HG03520 (cell line): ENCODE results near the gene POFUT2.

Source experiments
- ATAC-seq: cut with Tn5 transposase; IDR thresholded peaks from one replicate; pipeline ENCODE4 v1.9.1; 2021; ENCODE audit warnings: mild to moderate bottlenecking, moderate library complexity; ENCODE audit not compliant: unreplicated experiment

Gene POFUT2

DNA sequence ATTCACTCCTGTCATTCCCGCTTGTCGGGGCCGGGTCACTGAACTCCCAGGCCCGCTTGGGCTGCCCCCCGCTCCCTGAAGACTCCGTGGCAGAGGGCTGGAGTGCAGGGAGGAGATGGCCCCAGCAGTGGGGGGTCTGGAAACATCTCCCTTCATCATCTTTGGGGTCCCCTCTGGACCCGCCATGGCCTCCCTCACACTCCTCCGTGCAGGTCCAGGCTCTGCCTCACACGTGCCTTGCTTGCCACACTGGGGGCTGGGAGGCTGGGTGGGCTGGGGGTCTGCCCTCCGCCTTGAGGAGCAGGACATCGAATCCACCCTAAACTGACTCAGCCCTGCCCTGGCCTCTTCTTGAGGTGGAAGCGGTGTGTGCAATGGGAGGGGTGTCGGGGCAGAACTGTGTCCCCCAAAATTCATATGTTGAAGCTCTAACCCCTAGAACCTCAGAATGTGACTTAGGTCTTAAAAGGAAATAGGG lies 35.2 kb downstream of the POFUT2 start:
- ATAC-seq = no peak

DNA sequence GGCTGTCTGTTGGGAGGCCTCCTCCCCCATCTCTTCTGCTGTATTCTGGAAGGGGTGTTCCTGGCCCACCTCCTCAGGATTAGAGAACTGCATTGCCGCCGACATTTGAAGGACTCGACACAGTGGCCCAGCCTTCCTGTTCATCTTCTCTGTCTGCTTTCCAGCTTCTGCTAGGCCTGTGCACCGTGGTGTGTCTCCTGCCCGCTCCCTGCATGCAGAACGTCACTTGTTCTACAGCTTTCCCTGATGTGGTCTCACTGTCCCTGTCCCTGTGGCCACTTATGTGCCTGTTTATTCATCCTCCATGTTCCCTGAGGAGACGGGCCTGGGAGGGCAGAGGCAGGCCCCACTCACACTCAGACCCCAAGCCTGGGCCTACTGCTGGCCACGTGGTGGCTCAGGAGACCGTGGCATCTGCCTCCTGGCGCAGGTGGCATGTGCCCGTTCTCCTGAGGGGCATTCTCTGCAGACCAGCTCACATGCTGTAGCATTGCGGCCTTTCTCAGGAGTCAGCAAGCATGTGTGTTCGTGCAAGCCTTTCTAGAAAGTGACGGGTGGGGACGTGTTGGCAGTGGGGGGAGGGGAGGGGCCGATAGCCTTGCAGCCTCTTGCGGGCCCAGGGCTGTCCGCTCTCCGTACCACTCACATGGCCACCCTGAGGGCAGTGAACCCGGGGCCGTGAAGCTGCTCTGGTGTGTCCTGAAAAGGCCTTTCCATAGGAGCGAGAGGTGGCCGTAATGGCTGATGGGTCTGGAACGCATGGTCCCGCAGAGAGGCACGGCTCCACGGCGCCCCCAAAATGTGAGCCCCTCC lies 35.9 kb downstream of the POFUT2 start:
- no peak for ATAC-seq

DNA sequence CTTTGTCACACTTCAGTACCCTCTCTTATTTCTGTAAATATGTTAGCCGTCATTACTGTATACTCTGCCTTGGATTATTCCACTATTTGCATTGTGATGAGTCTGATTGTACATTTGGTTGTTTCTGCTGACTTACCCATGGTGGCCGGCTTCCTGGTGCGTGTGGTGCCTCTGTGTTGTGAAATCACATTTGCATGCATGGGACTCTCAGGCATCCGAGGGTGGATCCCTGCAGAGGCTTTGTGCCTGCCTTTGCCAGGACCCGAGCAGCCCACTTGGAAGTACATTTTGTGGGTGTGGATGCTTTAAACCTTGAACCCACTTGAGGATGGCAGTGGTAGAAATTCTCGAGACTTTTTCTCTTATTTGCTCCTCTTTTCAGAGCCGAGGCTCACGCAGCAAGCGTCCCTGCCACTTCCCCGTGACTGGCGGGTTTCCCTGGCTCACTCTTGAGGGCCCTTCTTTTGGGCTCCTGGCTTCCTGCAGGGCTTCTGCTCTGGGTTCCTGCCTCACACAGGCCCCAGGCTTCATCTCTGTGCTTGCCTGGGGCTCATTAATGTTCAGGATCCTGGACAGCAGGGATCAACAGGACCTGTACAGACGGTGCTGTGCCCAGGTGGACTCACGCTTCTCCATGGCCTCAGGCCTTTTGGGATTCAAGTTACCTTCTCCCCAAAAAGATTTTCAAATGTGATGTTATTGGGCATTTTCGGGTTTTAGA lies 36.6 kb downstream of the POFUT2 start:
- no peak for ATAC-seq

DNA sequence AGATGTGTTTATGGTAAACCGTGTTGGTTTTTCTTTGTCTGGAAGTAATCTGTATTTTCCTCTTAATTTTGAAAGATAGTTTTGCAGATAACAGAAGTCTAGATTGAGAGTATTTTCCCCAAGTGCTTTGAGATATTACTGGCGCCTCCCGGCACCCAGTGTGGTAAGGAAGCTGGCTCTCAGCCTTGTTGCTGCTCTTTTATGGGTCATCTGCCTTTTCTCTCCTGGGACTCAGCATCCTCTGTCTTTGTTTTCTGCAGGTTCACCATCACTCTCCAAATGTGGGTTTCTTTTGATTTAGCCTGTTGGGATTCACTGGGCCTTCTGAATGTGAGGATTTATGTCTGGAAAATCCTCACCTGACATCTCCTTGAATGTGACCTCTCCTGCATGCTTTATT lies 37.4 kb downstream of the POFUT2 start:
- ATAC-seq = no peak

DNA sequence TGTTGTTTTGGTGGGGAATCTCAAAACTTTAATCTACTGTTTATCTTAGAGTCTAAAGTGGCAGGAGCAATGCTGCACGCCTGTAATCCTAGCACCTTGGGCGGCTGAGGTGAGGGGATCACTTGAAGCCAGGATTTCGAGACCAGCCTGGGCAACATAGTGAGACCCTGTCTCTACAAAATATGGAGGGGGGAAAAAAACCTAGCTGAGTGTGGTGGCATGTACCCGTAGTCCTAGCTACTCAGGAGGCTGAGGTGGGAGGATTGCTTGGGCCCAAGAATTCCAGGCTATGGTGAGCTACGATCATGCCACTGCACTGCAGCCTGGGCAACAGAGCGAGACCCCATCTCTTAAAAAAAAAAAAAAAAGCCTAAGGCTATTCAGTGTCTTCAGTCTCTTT lies 38.1 kb downstream of the POFUT2 start:
- no peak for ATAC-seq

DNA sequence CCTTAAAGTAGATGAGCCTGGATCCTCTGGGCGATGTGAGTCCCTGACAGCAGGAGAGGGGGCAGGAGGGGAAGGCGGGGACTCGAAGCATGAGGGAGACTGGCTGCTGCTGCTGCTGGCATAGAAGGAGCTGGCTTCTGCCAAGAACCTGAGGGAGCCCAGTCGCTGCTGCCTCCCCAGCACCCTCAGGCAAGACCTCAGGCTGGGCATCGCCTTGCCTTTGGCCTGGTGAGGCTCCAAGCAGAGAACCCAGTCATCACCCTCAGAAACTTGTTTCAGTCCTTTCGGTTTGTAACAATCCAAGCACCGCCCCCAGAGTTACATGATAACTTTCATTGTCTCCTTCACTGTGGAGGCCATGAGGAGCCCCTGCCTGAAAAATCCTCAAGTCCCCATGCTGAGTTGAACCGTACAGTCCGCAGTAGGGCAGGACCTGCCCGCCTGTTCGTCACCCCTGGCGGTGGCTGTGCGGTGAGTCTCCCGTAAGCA lies 38.8 kb downstream of the POFUT2 start:
- ATAC-seq = no peak

DNA sequence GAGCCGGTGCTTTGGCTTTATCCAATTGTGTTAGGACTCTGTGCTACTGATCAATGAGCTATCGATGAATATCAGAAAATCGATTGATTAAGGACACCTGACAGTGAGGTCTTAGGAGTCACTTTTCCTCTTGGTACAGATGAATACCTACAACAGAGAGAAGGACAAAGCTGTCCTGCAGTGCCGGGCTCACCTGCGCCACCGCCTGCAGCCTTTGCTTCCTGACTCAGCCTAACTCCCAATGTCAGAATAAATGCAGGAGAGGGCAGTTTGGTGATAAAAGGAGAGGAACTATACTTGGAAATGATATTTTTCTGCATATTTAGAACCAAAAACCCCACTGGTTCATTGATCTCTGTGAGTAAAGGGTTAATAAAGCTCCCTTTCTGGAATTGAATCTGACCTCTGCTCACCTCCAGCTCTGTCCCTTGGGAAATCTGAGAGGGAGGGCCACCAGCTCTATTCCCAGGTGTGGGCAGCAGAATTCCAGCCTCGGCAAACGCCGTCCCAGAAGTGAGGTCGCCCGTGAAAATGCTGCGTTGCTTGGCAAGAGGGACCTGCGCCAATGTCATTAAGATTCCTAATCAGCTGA lies 39.3 kb downstream of the POFUT2 start:
- no peak for ATAC-seq

DNA sequence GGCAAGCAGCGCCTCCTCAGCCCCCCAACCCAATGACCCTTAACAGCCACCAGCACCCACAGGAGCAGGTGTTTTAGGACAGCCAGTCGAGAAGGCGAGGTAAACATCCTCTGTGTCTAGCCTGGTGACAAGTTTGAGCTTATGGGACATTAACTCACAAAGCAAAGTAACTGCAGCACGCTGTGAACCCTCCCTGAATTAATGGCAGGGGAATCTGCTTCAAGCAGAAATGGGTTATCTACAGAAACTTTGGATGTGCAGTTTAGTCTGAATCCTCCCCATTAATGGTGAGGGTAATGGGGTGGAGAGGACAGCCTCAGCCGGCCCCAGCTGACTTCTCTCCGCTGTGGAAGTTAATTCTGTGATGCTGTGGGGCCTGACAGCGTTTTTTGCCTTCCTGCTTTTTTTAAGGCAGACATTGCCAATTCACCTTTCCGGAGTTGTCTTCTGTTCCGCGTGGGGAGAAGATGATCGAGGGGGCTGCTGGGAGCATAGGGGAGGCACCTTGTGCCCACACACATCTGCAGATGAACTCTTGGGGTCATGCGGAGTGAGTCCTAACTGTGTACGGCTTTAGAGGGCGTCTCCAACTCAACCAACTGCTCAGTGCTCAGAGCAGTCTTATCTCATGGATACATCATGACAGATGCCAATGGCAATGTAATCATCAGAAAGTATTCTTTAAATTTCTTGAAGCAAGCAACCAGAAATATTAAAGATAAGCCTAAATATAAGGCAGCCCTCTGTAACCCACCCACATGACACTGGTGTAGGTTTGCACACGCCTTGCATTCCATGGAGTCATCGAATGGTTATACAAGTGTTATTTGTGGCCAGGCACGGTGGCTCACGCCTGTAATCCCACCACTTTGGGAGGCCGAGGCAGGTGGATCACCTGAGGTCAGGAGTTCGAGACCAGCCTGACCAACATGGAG lies 41.0 kb downstream of the POFUT2 start:
- ATAC-seq = no peak

DNA sequence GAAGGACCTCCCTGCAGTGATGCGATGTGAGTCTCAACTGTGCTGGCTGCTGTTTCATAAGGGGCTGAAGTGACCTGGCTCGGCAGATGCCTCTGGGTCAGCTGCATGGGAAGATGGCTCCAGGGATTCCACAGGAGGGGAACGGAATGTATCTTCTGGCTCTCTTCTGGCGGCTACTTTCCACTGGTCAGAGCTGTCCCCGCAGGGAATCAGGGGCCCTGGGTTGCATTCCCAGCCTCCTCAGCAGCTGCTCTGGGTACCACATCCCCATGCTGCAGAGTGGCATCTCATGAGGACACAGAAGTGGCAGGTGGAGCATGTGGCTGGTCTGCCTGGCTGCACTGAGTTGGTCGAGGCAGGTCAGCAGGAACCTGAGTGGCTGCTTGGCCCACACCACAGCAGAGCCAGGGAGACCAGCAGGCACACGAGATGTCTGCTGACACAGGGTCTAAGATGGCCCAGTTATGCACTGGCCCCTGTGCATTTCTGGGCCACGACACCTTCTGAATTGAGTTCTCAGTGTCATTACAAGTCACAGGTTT lies 42.8 kb downstream of the POFUT2 start:
- no peak for ATAC-seq

DNA sequence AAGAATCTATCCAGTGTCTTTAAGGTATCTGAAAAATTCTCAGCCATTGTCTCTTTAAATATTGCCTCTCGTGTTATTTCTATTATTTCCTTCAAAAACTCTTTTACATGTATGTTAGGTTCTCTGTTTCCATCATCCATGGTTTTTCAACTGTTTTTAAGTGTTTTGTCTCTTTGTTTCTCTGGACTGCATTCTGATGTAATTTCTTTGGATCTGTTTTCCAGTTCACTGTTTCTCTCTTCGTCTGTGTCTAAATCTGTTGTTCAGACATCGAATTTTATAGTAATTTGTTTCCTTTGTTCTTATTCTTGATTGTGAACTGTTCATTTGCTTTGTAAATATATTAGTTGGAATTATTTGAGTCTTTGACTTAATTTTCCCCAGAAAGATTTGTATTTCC lies 44.1 kb downstream of the POFUT2 start:
- no peak for ATAC-seq

DNA sequence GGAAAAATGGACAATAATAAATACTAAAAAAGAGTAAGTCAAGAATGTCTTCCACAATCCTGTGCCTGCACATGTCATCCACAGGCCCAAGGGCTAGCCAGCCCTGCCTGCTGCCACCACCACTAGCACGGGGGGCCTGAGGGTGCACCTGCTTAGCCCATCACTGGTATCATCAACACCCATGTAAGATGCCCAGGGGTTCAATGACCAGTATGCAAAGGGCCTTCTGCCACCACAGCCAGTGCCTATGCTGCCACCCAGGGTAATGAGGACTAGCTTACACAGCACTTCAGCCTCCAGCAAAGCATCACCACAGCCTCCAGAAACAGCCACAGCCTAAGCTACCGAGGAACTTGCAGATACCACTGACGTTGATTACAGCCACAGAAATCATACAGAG lies 46.3 kb downstream of the POFUT2 start:
- ATAC-seq = no peak

DNA sequence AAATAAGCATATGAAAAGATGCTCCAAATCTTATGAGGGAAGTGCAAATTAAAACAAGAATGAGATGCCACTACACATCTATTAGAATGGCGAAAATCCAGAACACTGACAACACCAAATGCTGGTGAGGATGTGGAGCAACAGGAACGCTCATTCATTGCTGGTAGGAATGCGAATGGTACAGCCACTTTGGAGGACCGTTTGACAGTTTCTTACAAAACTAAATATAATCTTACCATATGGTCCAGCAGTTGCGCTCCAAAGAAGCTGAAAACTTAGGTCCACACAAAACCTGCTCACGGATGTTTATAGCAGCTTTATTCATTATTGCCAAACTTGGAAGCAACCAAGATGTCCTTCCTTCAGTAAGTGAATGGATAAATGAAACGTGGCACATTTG lies 50.3 kb downstream of the POFUT2 start:
- ATAC-seq = no peak

DNA sequence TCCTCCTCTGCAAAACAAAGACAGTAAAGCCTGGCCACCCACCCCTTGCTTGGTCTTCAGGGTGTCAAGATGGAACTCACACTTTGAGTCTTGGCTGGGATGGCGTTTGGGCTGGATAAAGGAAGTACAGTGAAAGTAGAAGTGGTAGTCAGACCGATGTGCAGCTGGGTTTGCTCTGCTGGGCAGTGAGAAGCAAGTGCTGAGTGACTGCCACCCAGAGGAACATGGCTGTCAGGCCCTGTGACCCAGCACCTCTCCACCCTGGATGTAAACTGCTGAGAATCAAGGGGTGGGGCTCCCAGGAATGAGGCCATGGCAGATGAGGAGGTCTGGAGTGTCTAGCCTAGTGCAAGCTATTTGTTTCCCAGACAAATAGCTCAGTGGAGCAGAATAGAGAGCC lies 51.2 kb downstream of the POFUT2 start:
- ATAC-seq = no peak

DNA sequence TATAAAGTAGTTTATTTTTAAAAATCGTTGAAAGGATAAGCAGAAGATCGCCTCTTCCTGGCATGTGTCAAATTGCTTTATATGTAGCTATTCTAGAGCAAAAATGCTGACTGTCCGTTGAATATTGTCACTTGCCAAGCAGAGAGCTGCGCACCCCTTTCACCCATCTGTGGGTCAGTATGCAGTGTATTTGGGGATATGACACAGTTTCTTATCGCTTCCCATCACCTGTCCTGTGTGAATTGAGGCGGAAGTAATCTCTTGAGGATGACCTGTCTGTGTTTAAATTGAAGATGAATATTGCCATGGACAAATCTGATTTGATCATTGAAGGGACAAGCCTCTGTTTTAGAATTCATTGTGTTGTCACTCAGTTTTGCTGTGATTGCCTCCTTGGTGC lies 52.2 kb downstream of the POFUT2 start:
- no peak for ATAC-seq

DNA sequence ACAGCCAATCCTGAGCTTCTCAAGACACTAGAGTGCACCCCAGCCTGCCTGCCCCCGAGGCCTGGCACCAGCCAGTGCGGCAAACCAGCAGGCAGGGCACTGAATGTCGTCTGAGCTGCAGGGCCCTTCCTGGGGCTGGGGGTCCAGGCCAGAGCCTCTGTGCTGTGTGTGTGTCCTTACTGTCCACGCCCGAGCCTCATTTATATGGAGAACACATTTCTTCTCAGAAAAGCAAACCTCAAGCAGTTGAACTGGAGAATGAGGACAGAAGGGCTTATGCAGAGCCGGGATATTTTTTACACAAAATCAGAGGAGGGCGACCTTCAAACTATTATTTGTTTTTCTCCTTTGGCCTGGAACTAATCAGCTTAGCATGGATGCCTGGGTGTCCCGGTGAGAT lies 52.7 kb downstream of the POFUT2 start:
- no peak for ATAC-seq

DNA sequence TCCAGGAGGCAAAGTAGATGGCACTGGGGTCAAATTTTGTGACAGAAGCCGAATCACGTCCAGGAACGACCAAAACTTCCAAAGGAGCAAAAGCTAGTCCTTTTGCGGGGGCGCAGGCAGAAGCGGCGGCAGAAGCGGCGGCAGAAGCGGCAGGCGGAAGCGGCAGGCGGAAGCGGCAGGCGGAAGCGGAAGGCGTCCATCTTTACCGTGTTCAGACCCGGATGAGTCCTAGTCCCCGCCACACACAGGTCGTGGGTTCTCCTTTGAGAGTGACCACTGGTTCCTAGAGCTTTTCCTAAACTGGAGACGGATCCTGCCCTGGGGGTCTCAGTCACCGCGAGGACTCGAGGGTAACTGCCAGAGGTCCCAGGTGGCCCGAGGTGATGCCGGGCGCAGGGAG lies 53.6 kb downstream of the POFUT2 start:
- ATAC-seq = no peak

DNA sequence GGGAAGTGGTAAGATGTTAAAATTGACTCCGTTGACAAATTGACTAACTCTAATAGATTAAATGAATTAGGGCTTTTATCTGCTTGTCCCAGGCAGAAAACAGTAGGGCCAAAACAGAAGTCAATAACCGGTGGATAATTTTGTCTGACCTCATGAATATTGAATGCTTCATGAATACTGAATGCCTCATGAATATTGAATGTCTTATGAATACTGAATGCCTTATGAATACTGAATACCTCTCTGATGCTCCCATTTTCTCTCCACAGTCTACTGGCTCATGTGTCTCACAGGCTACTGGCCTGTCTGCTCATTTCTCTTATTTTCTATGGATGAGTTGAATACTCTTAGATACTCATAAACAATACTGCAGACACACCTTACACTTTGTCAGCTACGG lies 56.0 kb downstream of the POFUT2 start:
- no peak for ATAC-seq

DNA sequence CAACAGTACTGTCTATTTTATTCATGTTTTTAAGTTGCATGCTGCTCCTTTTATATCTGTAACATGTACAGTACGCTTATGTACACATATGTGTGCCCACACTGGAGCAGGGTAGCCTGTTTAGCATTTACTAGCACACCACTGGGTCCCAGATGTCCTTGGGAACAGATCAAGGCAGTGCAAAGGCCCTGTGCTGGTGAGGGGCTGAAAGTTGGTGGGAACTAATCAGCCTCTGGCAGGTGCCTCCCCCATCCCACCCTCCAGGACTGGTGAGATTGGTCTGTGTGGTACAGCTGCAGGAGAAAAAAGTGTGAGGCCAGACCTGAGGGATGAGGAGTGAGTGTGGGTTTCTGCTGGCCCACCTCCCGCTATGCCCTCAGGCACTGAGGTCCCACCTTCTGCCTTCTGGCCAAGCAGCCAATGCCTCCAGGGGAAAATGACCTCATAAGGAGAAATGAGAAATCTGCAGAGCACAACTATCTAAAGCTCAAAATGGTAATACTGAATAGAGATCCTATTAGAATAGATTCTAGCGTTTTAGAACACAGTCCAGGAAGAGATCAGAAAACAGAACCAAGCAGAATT lies 58.9 kb downstream of the POFUT2 start:
- no peak for ATAC-seq

DNA sequence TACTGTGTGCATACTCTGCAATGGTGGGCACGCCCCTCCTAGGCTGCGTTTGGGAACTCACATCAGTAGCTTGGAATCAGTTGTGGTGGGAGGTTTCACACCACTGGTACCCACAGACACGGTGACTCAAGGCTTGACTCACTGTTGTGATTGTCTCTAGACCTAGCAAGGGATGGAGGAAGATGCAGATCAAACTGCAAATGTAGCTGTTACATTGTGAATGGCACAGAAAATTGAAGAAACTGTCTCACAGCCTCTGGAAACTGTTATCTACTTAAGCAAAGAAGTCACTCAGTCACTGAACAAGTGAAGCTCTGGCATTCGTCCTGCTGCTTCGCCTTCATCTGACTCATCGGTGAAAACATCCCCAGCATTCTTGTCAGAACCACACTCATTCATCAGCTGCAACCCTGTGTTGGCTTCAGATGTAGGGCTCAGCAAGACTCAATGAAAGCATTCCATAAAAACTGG lies 59.5 kb downstream of the POFUT2 start:
- ATAC-seq = no peak

DNA sequence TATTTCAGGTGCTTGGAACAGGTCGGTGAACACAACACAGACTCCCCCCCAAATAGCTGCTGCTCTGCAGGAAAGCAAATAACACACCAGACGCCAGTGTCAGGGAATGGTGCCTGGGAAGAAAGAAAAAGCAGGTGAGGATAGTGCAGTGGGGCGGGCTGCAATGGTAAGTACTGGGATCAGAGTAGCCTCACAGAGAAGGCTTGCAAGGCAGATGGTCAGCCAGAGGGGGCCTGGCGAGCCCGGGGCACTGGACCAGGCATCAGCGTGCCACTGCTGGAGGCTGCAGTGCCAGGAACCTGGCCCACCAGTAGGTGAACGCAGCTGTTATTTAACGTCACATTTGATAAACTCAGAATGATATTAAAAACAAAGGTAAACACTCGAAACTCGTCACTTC lies 60.0 kb downstream of the POFUT2 start:
- ATAC-seq = no peak
